Stimulated activated naive CD8-positive, alpha-beta T cell treated with anti-CD3 and anti-CD28 coated beads, Interleukin-15, Interleukin-2, amounts not matched to agents 100 ng/mL and 50 ng/mL, for 24 hours (primary cell): ENCODE results near the gene IFT27.

Experiments
- H3K27ac Mint-ChIP-seq: one replicate; pipeline ENCODE4 v1.8.0; 2021; ENCODE audit warnings: mild to moderate bottlenecking, mixed read lengths
- H3K27me3 Mint-ChIP-seq: one replicate; pipeline ENCODE4 v1.8.0; 2021; ENCODE audit warnings: mixed read lengths
- H3K36me3 Mint-ChIP-seq: one replicate; pipeline ENCODE4 v1.8.0; 2021; ENCODE audit warnings: low read depth, mixed read lengths
- H3K4me1 Mint-ChIP-seq: one replicate; pipeline ENCODE4 v1.8.0; 2021; ENCODE audit warnings: low read depth, mixed read lengths
- H3K4me3 Mint-ChIP-seq: one replicate; pipeline ENCODE4 v1.8.0; 2021; ENCODE audit warnings: mild to moderate bottlenecking, mixed read lengths
- H3K9me3 Mint-ChIP-seq: one replicate; pipeline ENCODE4 v1.8.0; 2021; ENCODE audit warnings: mixed read lengths

Gene IFT27

GRCh38 chr22:36776722-36777121 is 803 bp upstream of the IFT27 start:
- peak overlapping the region; percentile 93 for H3K27ac Mint-ChIP-seq
- H3K9me3 Mint-ChIP-seq: no peaks in the 10 kb centered on the region
- H3K4me3 Mint-ChIP-seq: peak overlapping the region; percentile 88
- peaks cover 49% of the 10 kb centered on the region for H3K4me1 Mint-ChIP-seq
- no peaks in the 10 kb centered on the region for H3K27me3 Mint-ChIP-seq
- peaks cover 6% of the 10 kb centered on the region for H3K36me3 Mint-ChIP-seq

- Mint-ChIP-seq H3K4me3 (peak overlapping the region; percentile 88), H3K9me3 (no peaks in the 10 kb centered on the region), H3K27me3 (no peaks in the 10 kb centered on the region)
Observed at GRCh38 chr22:36775586-36775963, 344 bp downstream of the IFT27 start.

GRCh38 chr22:36773935-36774334 is 2.0 kb downstream of the IFT27 start:
- Mint-ChIP-seq H3K27me3 (no peaks in the 10 kb centered on the region), H3K4me1 (peaks cover 33% of the 10 kb centered on the region), H3K4me3 (no peak overlapping the region), H3K27ac (no peak overlapping the region), H3K36me3 (peaks cover 9% of the 10 kb centered on the region), H3K9me3 (no peaks in the 10 kb centered on the region)

More at GRCh38 chr22:36775586-36775963, 344 bp downstream of the IFT27 start:
- H3K4me1 Mint-ChIP-seq: peaks cover 40% of the 10 kb centered on the region
- H3K36me3 Mint-ChIP-seq: peaks cover 9% of the 10 kb centered on the region
- peak overlapping the region; percentile 76 for H3K27ac Mint-ChIP-seq

DNA sequence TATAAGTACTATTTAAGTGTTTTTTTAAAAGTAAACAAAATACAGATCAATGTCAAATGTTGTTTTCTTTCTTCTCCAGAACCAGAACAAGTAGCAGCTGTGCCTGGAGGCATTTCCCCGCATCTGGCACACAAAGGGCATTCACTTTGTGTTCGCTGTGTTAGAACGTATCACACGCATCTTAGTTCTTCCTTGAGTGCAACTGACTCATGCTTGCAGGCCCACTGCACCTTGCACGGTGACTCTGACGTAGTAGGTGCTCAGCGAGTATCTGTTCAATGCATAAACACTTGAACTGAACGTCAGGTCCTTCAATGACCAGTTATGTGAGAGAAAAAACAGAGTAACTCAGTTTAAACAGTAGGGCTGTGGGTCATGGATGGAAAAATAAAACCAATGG is 3.5 kb downstream of the IFT27 start:
- Mint-ChIP-seq H3K27me3 (no peaks in the 10 kb centered on the region), H3K27ac (no peak overlapping the region), H3K9me3 (no peaks in the 10 kb centered on the region), H3K4me3 (no peak overlapping the region), H3K4me1 (peaks cover 19% of the 10 kb centered on the region), H3K36me3 (peaks cover 9% of the 10 kb centered on the region)

- no peaks in the 10 kb centered on the region for H3K27me3 Mint-ChIP-seq
- H3K9me3 Mint-ChIP-seq: no peaks in the 10 kb centered on the region
- peaks cover 9% of the 10 kb centered on the region for H3K36me3 Mint-ChIP-seq
- H3K4me1 Mint-ChIP-seq: peaks cover 11% of the 10 kb centered on the region
- H3K27ac Mint-ChIP-seq: no peak overlapping the region
- no peak overlapping the region for H3K4me3 Mint-ChIP-seq
Observed at GRCh38 chr22:36771356-36772063, 4.4 kb downstream of the IFT27 start.

- Mint-ChIP-seq H3K4me1 (peaks cover 8% of the 10 kb centered on the region), H3K36me3 (peaks cover 9% of the 10 kb centered on the region), H3K4me3 (no peak overlapping the region), H3K9me3 (no peaks in the 10 kb centered on the region), H3K27ac (no peak overlapping the region), H3K27me3 (no peaks in the 10 kb centered on the region)
Observed at GRCh38 chr22:36770513-36771231, 5.2 kb downstream of the IFT27 start.

- no peaks in the 10 kb centered on the region for H3K9me3 Mint-ChIP-seq
- no peak overlapping the region for H3K27ac Mint-ChIP-seq
- H3K27me3 Mint-ChIP-seq: no peaks in the 10 kb centered on the region
Observed at GRCh38 chr22:36769541-36770512, 6.1 kb downstream of the IFT27 start.

DNA sequence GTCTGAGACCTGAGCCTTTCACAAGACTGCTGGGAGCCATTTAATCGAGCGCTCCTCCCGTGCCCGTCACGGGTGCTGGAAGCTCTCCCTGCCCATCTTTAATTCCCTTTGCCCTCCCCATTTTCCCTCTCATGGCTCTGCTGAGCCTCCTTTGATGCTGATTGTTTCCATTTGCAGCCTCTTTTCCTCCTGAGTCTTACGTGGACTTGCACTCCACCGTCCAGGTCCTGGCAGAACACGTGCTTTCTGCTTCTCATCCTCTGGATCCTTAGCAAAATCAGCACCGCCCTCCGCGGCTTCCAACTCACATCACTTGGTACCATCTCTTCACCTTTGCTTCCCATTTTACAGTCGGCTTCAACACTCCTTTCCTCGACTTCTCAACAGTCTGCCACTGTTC is 7.3 kb downstream of the IFT27 start:
- Mint-ChIP-seq H3K4me3 (no peak overlapping the region), H3K4me1 (no peaks in the 10 kb centered on the region), H3K36me3 (peaks cover 9% of the 10 kb centered on the region), H3K9me3 (no peaks in the 10 kb centered on the region), H3K27me3 (no peaks in the 10 kb centered on the region), H3K27ac (no peak overlapping the region)

More at GRCh38 chr22:36769541-36770512, 6.1 kb downstream of the IFT27 start:
- peaks cover 9% of the 10 kb centered on the region for H3K36me3 Mint-ChIP-seq
- H3K4me1 Mint-ChIP-seq: peaks cover 1% of the 10 kb centered on the region
- H3K4me3 Mint-ChIP-seq: no peak overlapping the region

DNA sequence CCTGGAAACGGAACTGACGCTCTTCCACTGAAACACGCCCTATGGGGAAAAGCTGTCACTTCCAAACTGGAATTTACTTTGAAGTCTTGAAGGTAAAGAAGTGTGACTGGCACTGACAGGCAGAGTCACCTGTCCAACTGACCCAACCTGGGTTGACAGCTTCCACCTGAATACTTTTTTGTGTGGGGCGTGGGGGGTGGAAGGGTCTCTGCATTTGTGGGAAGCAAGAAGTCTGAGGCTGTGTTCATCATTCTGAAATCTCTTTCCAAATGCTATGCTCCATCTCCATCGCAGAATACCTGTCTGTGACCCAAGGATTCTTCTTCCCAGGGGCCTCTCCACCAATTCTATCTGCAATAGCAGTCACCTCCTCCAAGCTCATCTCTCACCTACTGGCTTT is 7.8 kb downstream of the IFT27 start:
- no peak overlapping the region for H3K4me3 Mint-ChIP-seq
- no peak overlapping the region for H3K27ac Mint-ChIP-seq
- no peaks in the 10 kb centered on the region for H3K9me3 Mint-ChIP-seq
- H3K4me1 Mint-ChIP-seq: no peaks in the 10 kb centered on the region
- peaks cover 9% of the 10 kb centered on the region for H3K36me3 Mint-ChIP-seq
- H3K27me3 Mint-ChIP-seq: no peaks in the 10 kb centered on the region

GRCh38 chr22:36767035-36767775 is 8.7 kb downstream of the IFT27 start:
- Mint-ChIP-seq H3K4me1 (no peaks in the 10 kb centered on the region), H3K27ac (no peak overlapping the region), H3K4me3 (no peak overlapping the region), H3K27me3 (no peaks in the 10 kb centered on the region), H3K9me3 (no peaks in the 10 kb centered on the region), H3K36me3 (peaks cover 12% of the 10 kb centered on the region)

DNA sequence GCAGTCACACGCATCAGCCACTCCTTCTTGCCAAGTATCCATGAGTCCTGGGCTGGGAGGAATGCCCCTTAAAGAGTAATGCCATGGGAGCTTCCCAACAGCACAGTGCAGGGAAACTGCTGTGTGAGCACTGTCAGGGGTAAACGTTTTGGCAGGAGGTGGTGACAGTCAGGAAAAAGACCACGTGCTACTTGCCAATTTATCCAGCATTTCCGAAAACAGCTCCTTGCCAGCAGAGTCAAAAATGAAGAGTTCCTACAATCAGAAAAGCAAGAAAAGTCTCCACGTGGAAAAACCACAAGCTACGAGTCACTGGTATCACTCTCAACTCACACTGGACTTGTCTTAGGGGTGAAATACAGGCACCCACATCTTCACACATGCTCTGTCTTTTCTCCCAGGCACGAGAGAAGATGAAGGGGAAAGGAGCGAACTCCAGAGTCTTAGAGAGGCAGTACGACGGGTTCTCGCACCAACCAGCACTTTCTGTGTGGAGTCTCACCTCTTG is 9.9 kb downstream of the IFT27 start:
- peaks cover 5% of the 10 kb centered on the region for H3K36me3 Mint-ChIP-seq
- H3K4me3 Mint-ChIP-seq: no peak overlapping the region
- no peak overlapping the region for H3K27ac Mint-ChIP-seq
- no peaks in the 10 kb centered on the region for H3K4me1 Mint-ChIP-seq
- H3K27me3 Mint-ChIP-seq: no peaks in the 10 kb centered on the region
- no peaks in the 10 kb centered on the region for H3K9me3 Mint-ChIP-seq

DNA sequence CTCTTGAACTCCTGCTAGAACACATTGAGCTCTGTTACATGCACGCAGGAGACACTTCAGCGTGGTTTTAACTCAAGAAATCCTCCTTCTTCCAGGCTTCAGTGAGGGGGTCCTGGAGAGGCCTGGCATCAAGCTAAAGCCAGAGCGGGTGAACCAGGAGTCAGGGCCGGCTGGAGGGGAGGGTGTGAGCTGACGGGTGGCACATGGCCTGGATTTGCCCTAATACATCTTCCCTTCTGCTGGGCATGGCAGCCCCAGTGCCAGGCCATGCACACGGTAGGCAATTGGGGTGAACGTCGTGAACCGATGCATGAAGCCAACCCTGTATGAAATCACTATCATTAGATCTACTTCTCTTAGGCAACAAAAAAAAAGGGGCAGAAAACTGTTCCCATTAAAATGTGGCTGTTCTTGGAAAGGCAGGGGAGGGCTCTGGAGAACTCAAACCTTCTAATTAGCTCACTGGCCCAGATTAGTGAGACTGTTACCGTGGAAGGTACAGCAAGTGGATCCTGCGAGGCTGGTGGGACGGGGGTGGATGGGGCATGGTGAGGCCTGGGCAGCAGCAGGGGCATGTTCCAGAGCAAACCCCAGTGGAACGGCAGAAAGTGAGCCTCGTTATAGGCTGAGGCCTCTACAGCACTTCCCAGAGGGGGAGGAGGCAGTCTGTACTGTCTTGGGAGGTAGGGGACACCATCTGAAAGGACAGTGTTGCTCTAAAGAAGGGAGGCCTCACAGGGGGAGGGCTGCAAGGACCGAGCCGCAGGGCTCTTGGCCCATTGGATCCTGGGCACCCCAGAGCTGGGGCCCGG is 10.6 kb downstream of the IFT27 start:
- Mint-ChIP-seq H3K4me1 (no peaks in the 10 kb centered on the region), H3K4me3 (no peak overlapping the region), H3K36me3 (peaks cover 5% of the 10 kb centered on the region), H3K27ac (no peak overlapping the region), H3K27me3 (no peaks in the 10 kb centered on the region), H3K9me3 (no peaks in the 10 kb centered on the region)

DNA sequence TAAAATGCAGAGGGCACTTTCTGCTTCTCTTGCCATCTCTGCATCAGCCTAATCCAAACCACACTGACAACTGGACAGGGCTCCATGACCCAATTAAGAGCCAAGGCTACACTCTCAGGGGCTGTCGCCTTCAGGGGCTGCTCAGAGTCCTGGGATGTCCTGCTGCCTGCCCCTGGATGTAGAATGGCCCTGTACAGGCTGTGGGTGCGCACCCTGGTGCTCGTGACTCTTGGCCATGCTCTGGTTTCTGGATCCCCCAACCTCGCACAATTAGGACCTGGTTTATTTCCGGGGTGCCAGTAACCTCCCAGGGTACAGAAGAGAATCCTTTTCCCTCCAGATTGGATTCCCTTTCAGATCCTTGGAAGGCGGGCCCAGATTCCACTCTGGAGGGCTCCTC is 11.3 kb downstream of the IFT27 start:
- Mint-ChIP-seq H3K36me3 (peaks cover 5% of the 10 kb centered on the region), H3K9me3 (no peaks in the 10 kb centered on the region), H3K4me3 (no peak overlapping the region), H3K27me3 (no peaks in the 10 kb centered on the region), H3K4me1 (no peaks in the 10 kb centered on the region), H3K27ac (no peak overlapping the region)
